OCI-LY3 (cell line): Measurements from ENCODE around the gene SGSH.

Experiments used
- H2AFZ ChIP-seq: fragments of 200-600, 300-600 bp; shearing (Covaris generic); 2 replicates; pipeline ENCODE4 v1.6.0; 2014; ENCODE audit warnings: antibody characterized with exemption, low read depth, low read length
- H3K27ac ChIP-seq: fragments of 200-600, 300-600 bp; sonication (generic); 2 replicates; pipeline ENCODE4 v1.5.1; 2014; ENCODE audit warnings: mild to moderate bottlenecking, low read length, moderate library complexity, mixed read lengths
- H3K27me3 ChIP-seq: fragments of 200-600, 300-600 bp; sonication (generic); 2 replicates; pipeline ENCODE4 v1.6.1; 2014; ENCODE audit warnings: low read depth, low read length, mixed read lengths
- H3K36me3 ChIP-seq: fragments of 200-600, 300-600 bp; sonication (generic); replicated peaks from 2 replicates; pipeline ENCODE3; 2014; ENCODE audit warnings: low read depth, low read length, mixed read lengths
- H3K4me1 ChIP-seq: fragments of 300-600, 200-600 bp; sonication (generic); 2 replicates; pipeline ENCODE4 v1.6.1; 2014; ENCODE audit warnings: low read length, mixed read lengths
- H3K4me2 ChIP-seq: fragments of 200-600, 300-600 bp; sonication (generic); 2 replicates; pipeline ENCODE4 v1.6.1; 2014; ENCODE audit warnings: low read length, mixed read lengths
- H3K4me3 ChIP-seq: fragments of 300-600, 200-600 bp; sonication (generic); 2 replicates; pipeline ENCODE4 v1.5.1; 2014; ENCODE audit warnings: antibody characterized with exemption, mild to moderate bottlenecking, low read length, moderate library complexity
- H3K79me2 ChIP-seq: fragments of 300-600, 200-600 bp; shearing (Covaris generic); 2 replicates; pipeline ENCODE4 v1.6.1; 2014; ENCODE audit warnings: mild to moderate bottlenecking, low read length, mixed read lengths
- H3K9ac ChIP-seq: fragments of 300-600, 200-600 bp; shearing (Covaris generic); 2 replicates; pipeline ENCODE4 v1.6.0; 2014; ENCODE audit warnings: mild to moderate bottlenecking, low read length, moderate library complexity
- H3K9me3 ChIP-seq: fragments of 200-600, 300-600 bp; shearing (Covaris generic); 2 replicates; pipeline ENCODE4 v1.6.1; 2014; ENCODE audit warnings: low read length, mixed read lengths; ENCODE audit not compliant: insufficient read depth
- H4K20me1 ChIP-seq: fragments of 200-600, 300-600 bp; sonication (generic); 2 replicates; pipeline ENCODE4 v1.6.1; 2016; ENCODE audit warnings: low read length, mixed read lengths; ENCODE audit not compliant: insufficient read depth
- CTCF ChIP-seq: fragments of 200-600, 300-600 bp; sonication (generic); IDR thresholded peaks from 2 replicates; pipeline ENCODE4 v1.5.1; 2014; ENCODE audit warnings: antibody characterized with exemption, low read length, low read depth
- EZH2phosphoT487 ChIP-seq: fragments of 200-600 bp; shearing (Covaris generic); IDR thresholded peaks from 2 replicates; pipeline ENCODE4 v1.6.1; 2018; ENCODE audit warnings: antibody characterized with exemption, mixed run types, low read depth

The SGSH gene

DNA sequence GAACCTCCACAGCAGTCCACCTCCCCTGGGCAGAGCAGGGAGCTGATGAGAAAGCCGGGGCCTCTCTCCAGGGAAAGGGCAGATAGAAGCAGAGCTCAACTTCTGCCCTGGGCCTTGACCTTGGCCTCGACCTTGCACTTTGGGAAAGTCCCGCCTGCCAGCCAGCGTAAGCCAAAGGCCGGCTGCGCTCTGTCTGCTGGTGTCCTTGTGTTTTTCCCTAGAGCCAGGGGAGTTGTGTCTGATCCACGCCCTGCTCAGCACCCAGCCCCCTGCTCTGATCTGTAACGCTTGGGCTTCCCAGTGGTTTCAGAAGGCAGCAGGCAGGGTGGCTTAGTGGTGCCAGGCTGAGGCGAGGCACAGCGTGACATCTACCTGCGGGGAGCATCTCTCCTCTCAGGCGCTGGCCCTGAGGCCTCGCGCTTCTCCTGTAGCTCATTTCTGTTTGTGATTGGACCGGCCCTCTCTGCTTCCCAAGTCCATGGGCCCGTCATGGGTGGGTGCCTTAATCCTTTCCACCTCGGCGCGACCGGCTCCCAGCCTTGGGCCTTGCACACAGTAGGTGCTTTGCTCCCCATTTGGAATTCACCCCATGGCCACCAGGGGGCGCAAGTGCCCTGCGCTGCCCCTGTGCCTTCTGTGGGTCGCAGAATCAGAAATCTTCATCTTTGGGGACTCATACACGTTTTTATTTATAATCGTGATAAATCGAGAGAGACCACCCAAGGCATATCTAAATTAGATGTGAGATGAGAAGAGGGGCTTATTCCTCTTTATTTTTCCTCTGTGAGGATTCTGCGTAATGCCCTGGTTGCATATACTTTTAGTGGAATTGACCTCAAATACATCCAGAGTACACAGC is 24.2 kb downstream of the SGSH start:
- Histone ChIP-seq H3K27ac (no peak overlapping the region), H3K36me3 (no peaks in the 10 kb centered on the region), H3K9ac (no peak overlapping the region), H3K79me2 (no peaks in the 10 kb centered on the region), H3K4me2 (no peak overlapping the region), H4K20me1 (no peaks in the 10 kb centered on the region), H3K27me3 (no peaks in the 10 kb centered on the region), H3K9me3 (no peaks in the 10 kb centered on the region), H3K4me1 (no peaks in the 10 kb centered on the region), H2AFZ (no peak overlapping the region), H3K4me3 (no peak overlapping the region)
- TF ChIP-seq CTCF (peak; percentile 95), EZH2phosphoT487 (no peak)

GRCh38 chr17:80195141-80195540 is 25.0 kb downstream of the SGSH start:
- H3K79me2 ChIP-seq, result no peaks in the 10 kb centered on the region
- no peaks in the 10 kb centered on the region for H3K4me1 ChIP-seq
- H2AFZ ChIP-seq, result no peak overlapping the region
- no peak overlapping the region for H3K4me2 ChIP-seq
- TF ChIP-seq CTCF (no peak), EZH2phosphoT487 (no peak)
- H3K9me3 ChIP-seq, result no peaks in the 10 kb centered on the region
- no peaks in the 10 kb centered on the region for H3K36me3 ChIP-seq
- no peak overlapping the region for H3K9ac ChIP-seq
- no peak overlapping the region for H3K27ac ChIP-seq
- no peaks in the 10 kb centered on the region for H4K20me1 ChIP-seq
- no peaks in the 10 kb centered on the region for H3K27me3 ChIP-seq
- H3K4me3 ChIP-seq, result no peak overlapping the region

DNA sequence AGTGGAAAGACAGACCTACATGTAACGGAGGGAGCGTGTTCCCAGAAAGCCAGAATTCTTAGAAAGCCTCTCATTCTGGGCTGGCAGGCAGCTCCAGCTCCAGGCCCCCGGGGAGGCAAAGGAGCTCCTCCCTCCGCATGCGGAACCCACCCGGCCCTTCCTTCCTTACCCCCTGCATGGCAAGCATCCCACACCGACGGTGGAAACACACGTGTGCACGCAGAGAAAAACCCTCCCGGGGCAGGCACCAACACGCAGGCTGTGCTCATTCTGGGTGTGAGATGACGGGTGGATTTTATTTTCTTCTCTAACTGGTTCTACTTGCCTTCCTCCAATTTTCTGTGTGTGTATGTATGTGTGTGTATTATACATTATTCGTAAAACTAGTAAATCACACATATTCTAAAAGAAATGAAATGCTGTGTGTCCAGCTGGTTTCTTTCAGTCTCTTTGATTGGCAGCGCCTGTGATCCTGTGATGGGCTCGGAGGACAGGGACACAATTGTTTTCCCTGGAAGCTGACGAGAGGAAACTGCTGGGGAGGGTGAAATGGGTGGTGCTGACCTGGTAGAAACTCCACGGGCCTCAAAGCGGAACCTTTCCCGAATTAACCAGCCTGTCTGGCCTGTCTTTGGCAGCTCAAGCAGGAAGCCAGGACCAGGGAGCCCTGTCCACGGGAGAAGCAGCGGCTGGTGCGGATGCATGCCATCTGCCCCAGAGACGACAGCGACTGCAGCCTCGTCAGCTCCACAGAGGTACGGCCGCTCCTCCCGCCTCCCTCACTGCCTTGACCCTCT is 28.1 kb downstream of the SGSH start:
- Histone ChIP-seq H3K4me3 (no peak overlapping the region), H2AFZ (no peak overlapping the region), H3K4me2 (no peak overlapping the region), H3K79me2 (no peaks in the 10 kb centered on the region), H4K20me1 (no peaks in the 10 kb centered on the region), H3K9ac (no peak overlapping the region), H3K4me1 (no peaks in the 10 kb centered on the region), H3K27ac (no peak overlapping the region), H3K36me3 (no peaks in the 10 kb centered on the region), H3K27me3 (no peaks in the 10 kb centered on the region), H3K9me3 (no peaks in the 10 kb centered on the region)
- TF ChIP-seq EZH2phosphoT487 (no peak), CTCF (no peak)

DNA sequence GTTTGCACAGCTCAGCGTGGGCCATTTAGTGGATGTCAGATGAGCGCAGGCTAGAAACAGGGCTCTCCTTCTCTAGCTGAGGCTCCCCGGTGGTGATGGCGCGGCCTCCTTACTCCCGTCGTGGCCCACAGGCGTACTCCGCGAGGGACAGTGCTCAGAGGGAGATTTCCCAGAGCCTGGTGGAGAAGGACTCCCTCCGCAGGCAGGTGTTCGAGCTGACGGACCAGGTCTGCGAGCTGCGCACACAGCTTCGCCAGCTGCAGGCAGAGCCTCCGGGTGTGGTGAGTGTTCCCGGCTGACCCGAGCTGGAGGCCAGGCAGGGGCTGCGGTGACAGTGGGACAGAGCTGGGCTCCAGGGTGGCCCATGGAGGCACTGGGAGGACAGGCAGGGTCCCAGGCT is 28.9 kb downstream of the SGSH start:
- no peak for TF ChIP-seq EZH2phosphoT487
- no peak for TF ChIP-seq CTCF
- H3K27me3 ChIP-seq, result no peaks in the 10 kb centered on the region
- H3K4me3 ChIP-seq, result no peak overlapping the region
- H3K79me2 ChIP-seq, result no peaks in the 10 kb centered on the region
- no peak overlapping the region for H3K9ac ChIP-seq
- no peaks in the 10 kb centered on the region for H3K36me3 ChIP-seq
- no peaks in the 10 kb centered on the region for H3K9me3 ChIP-seq
- H3K4me2 ChIP-seq, result no peak overlapping the region
- H2AFZ ChIP-seq, result no peak overlapping the region
- H3K27ac ChIP-seq, result no peak overlapping the region
- no peaks in the 10 kb centered on the region for H3K4me1 ChIP-seq
- H4K20me1 ChIP-seq, result no peaks in the 10 kb centered on the region
